Gastroesophageal sphincter (tissue), 4 donors: ENCODE measurements around the gene CHDH. TPM values are rescaled to one million over a fixed set of nuclear protein-coding genes. Genes with fewer than 3 reads are reported as not detected.

Source experiments
- ATAC-seq: fragments of 150-250 bp; one replicate; pipeline ENCODE4 v1.9.1; 2016; ENCODE audit warnings: mild to moderate bottlenecking, moderate library complexity
- H3K27ac ChIP-seq, 4 donors: fragments of 200-600 bp; sonication (generic) in 3 of 4; 1 replicate in 3 of 4; 2 replicates in 1 of 4; pipeline ENCODE4 v1.5.1; 2016 to 2019
- H3K27me3 ChIP-seq: fragments of 200-600 bp; sonication (generic); one replicate; pipeline ENCODE4 v1.5.1; 2019
- H3K36me3 ChIP-seq, 2 donors: fragments of 200-600 bp; sonication (generic); one replicate each; pipeline ENCODE4 v1.5.1; 2019; ENCODE audit warnings: control low read depth in 1 of 2
- H3K4me1 ChIP-seq, 3 donors: fragments of 200-600 bp; sonication (generic); 1 replicate in 2 of 3; 2 replicates in 1 of 3; pipeline ENCODE4 v1.5.1; 2016 to 2019; ENCODE audit warnings: control low read depth in 2 of 3
- H3K4me3 ChIP-seq, 2 donors: fragments of 200-600 bp; sonication (generic); one replicate each; pipeline ENCODE4 v1.5.1; 2019; ENCODE audit warnings: mild to moderate bottlenecking in 1 of 2, moderate library complexity in 1 of 2
- H3K9me3 ChIP-seq, 3 donors: fragments of 200-600 bp; sonication (generic); one replicate each; pipeline ENCODE4 v1.5.1; 2017 to 2019; ENCODE audit warnings: control low read depth in 2 of 3
- EP300 ChIP-seq: sonication (generic); formaldehyde crosslinking; IDR thresholded peaks from one replicate; pipeline ENCODE4 v1.6.1; 2017; ENCODE audit warnings: antibody characterized with exemption, mild to moderate bottlenecking
- POLR2A ChIP-seq, 2 donors: fragments of 450-650 bp; IDR thresholded peaks; one replicate each; pipeline ENCODE4 v1.6.1; 2017; ENCODE audit warnings: antibody characterized with exemption in 2 of 2, mild to moderate bottlenecking in 2 of 2, moderate library complexity in 1 of 2
- POLR2AphosphoS5 ChIP-seq: sonication (generic); formaldehyde crosslinking; IDR thresholded peaks from one replicate; pipeline ENCODE4 v1.6.1; 2017; ENCODE audit warnings: antibody characterized with exemption
- WGBS, 2 donors: methylation state at CpG; one replicate each; pipeline ENCODE4 v1.1.5; 2018; ENCODE audit warnings: low coverage in 1 of 2; 5-methylcytosine and 5-hydroxymethylcytosine counted together
- total RNA-seq, 4 donors: library from RNA; depleted of rRNA; stranded (reverse); fragments of >200 nt; gene quantifications; one replicate each; pipeline ENCODE4 v1.1.0, GENCODE V29; 2016
- TF ChIP-seq, protein P1 (sequence below), 4 experiments: fragments of 200-600 bp in 2 of 4; fragments of 450-650 bp in 2 of 4; sonication (generic) in 1 of 4; IDR thresholded peaks; one replicate each; pipeline ENCODE4 v1.5.1; 2017 to 2019; ENCODE audit warnings: antibody characterized with exemption in 4 of 4, mild to moderate bottlenecking in 2 of 4, moderate library complexity in 2 of 4

CHDH gene
- total RNA-seq, 4 donors from 2014 or later = 0.78 to 13.1 (median 4.0) TPM

DNA sequence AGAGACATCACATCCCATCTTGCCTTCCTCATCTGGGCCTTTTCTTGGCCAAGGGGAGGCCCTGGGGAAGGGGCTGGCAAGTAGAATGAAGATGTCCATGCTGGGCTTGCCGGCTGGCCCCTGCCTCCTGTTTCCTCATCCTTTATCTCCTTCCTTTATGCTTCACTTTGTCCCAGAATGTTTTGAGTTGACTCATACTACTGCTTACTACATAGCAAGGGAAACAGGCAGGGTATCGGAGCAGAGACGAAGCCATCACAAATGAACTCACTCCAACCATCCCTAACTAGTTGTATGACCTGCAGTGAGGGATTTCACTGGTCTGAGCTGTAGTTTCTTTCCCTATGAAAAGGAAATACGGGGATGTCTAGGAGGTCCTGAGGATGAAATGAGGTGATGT lies 66.0 kb downstream of the CHDH start:
- no peaks in the 10 kb centered on the region for H3K9me3 ChIP-seq
- WGBS, 2 donors = 100% methylated on average over 1 of the region's 4 CpGs
- ATAC-seq = no peak
- peaks cover 0 to 9% (median 0%) of the 10 kb centered on the region in 3 donors for H3K4me1 ChIP-seq
- H3K27me3 ChIP-seq = no peaks in the 10 kb centered on the region
- TF ChIP-seq, protein P1, sequence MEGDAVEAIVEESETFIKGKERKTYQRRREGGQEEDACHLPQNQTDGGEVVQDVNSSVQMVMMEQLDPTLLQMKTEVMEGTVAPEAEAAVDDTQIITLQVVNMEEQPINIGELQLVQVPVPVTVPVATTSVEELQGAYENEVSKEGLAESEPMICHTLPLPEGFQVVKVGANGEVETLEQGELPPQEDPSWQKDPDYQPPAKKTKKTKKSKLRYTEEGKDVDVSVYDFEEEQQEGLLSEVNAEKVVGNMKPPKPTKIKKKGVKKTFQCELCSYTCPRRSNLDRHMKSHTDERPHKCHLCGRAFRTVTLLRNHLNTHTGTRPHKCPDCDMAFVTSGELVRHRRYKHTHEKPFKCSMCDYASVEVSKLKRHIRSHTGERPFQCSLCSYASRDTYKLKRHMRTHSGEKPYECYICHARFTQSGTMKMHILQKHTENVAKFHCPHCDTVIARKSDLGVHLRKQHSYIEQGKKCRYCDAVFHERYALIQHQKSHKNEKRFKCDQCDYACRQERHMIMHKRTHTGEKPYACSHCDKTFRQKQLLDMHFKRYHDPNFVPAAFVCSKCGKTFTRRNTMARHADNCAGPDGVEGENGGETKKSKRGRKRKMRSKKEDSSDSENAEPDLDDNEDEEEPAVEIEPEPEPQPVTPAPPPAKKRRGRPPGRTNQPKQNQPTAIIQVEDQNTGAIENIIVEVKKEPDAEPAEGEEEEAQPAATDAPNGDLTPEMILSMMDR (IDR thresholded peaks at IDR 0.05) = no peak
- no peak for TF ChIP-seq POLR2AphosphoS5
- TF ChIP-seq POLR2A (IDR thresholded peaks at IDR 0.05) = no peak
- no peak for TF ChIP-seq EP300
- no peaks in the 10 kb centered on the region for H3K36me3 ChIP-seq
- no peak overlapping the region for H3K4me3 ChIP-seq
- H3K27ac ChIP-seq = no peak overlapping the region

DNA sequence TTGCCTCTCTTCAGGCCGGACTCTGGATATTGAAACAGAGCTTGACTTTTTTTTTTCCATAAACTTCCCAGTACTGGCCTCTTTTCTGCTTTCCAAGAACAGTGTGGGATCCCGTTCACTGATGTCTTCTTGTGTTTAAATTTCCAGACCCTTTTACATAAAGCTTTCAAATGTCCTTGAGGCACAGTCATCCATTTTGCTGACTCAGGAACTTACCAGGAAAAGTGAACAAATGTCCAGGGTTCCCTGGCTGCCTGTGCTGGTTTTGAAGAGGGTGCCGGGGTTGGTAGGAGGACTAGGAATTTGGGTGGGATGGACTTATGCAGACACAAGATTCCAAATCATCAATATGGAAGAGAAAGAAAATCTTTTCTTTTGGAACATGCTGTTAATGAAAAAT lies 68.1 kb downstream of the CHDH start:
- ATAC-seq = no peak
- 86 to 93% methylated on average over 1 to 2 of the region's 3 CpGs for WGBS, 2 donors
- no peaks in the 10 kb centered on the region for H3K36me3 ChIP-seq
- no peaks in the 10 kb centered on the region for H3K9me3 ChIP-seq
- TF ChIP-seq EP300 (no peak), POLR2A (IDR thresholded peaks at IDR 0.05) (no peak), POLR2AphosphoS5 (no peak)
- TF ChIP-seq, protein P1 (IDR thresholded peaks at IDR 0.05) = no peak
- H3K27ac ChIP-seq = no peak overlapping the region
- H3K4me1 ChIP-seq = peaks cover 0 to 20% (median 4%) of the 10 kb centered on the region in 3 donors
- no peak overlapping the region for H3K4me3 ChIP-seq
- no peaks in the 10 kb centered on the region for H3K27me3 ChIP-seq

DNA sequence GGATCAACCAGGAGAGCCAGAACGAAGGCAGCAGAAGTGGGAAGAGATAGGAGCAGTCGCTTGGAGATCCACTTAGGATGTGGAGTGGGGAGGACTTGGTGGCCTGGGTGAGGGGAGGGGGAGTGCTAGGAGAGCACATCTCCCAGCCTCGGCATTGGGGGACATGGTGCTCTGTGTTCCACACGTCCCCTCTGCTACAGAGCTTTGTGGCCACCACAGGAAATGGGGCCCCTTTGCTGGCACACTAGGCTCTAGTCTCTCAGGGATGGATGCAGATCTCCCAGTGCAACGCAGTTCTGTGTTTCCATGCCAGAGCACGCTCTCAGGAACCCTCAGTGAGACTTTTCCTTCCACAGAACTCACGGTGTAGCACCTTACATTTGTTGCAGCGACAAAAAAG lies 68.8 kb downstream of the CHDH start:
- no peak overlapping the region for H3K4me3 ChIP-seq
- peaks cover 0 to 27% (median 5%) of the 10 kb centered on the region in 3 donors for H3K4me1 ChIP-seq
- no peaks in the 10 kb centered on the region for H3K27me3 ChIP-seq
- no peak for TF ChIP-seq POLR2AphosphoS5
- TF ChIP-seq EP300 = no peak
- TF ChIP-seq, protein P1 (IDR thresholded peaks at IDR 0.05) = no peak
- no peak for TF ChIP-seq POLR2A (IDR thresholded peaks at IDR 0.05)
- ATAC-seq = no peak
- no peaks in the 10 kb centered on the region for H3K9me3 ChIP-seq
- H3K27ac ChIP-seq = no peak overlapping the region
- WGBS, 2 donors = 78 to 88% methylated on average over 4 to 7 of the region's 8 CpGs
- H3K36me3 ChIP-seq = no peaks in the 10 kb centered on the region

DNA sequence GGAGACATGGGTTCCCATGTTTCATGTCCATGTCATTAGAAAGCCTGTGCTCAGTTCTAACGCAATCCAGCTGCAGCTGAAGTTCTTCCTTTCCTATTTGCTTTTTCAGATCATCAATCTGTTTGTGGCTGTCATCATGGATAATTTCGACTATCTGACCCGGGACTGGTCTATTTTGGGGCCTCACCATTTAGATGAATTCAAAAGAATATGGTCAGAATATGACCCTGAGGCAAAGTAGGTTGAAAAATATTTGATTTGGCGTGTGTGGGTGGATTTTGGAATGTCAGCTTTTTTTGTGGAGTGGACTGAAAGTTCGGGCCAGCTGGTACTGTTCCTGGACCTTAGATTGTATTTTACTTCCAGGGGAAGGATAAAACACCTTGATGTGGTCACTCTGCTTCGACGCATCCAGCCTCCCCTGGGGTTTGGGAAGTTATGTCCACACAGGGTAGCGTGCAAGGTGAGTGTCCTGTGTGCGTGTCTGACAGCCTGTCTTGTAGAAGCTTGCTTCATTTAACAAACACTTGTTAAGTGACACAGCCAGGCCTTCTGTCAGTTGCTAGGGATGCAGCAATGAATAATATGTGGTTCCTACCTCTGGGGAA lies 69.6 kb downstream of the CHDH start:
- ATAC-seq = peak; percentile 29
- H3K4me1 ChIP-seq = peaks cover 0 to 30% (median 5%) of the 10 kb centered on the region in 3 donors
- H3K36me3 ChIP-seq = no peaks in the 10 kb centered on the region
- H3K27ac ChIP-seq = no peak overlapping the region
- H3K9me3 ChIP-seq = no peaks in the 10 kb centered on the region
- 34 to 51% methylated on average over 2 to 8 of the region's 9 CpGs for WGBS, 2 donors
- H3K4me3 ChIP-seq = no peak overlapping the region
- TF ChIP-seq POLR2A (IDR thresholded peaks at IDR 0.05) (no peak), EP300 (no peak), POLR2AphosphoS5 (no peak)
- TF ChIP-seq, protein P1 (IDR thresholded peaks at IDR 0.05) = no peak
- H3K27me3 ChIP-seq = no peaks in the 10 kb centered on the region

DNA sequence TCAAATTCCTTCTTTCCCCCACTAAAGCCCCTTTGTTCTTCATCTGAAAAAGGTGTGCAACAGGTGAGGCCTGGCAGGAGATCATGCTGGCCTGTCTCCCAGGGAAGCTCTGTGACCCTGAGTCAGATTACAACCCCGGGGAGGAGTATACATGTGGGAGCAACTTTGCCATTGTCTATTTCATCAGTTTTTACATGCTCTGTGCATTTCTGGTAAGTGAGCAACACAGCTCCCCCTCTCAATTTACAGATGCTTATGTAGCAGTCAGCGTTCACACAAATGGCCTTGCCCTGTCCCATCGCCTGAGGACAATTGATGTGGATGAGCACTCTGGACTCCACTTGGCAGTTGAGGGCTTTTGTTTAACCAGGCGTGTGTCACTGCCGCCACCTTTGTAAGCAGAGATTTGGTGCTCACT lies 70.4 kb downstream of the CHDH start:
- no peak overlapping the region for H3K27ac ChIP-seq
- ATAC-seq = no peak
- 80 to 86% methylated on average over 1 to 4 of the region's 5 CpGs for WGBS, 2 donors

More for the DNA sequence above, 70.4 kb downstream of the CHDH start:
- no peaks in the 10 kb centered on the region for H3K27me3 ChIP-seq
- no peak overlapping the region for H3K4me3 ChIP-seq
- no peaks in the 10 kb centered on the region for H3K9me3 ChIP-seq
- TF ChIP-seq POLR2AphosphoS5 (no peak), POLR2A (IDR thresholded peaks at IDR 0.05) (no peak), EP300 (no peak)
- TF ChIP-seq, protein P1 (IDR thresholded peaks at IDR 0.05) = no peak
- H3K36me3 ChIP-seq = no peaks in the 10 kb centered on the region
- H3K4me1 ChIP-seq = peaks cover 0 to 30% (median 5%) of the 10 kb centered on the region in 3 donors
